ENCODE results near the gene C2orf69.

GRCh38 chr2:199901942-199902341 lies 9.2 kb upstream of the C2orf69 start:
- no peak for TF ChIP-seq POLR2AphosphoS5 (IDR thresholded peaks at IDR 0.05; ENCODE audit: low read depth, low read length)
- no peak for TF ChIP-seq POLR2A (IDR thresholded peaks at IDR 0.05; ENCODE audit: low read depth, low read length)
- TF ChIP-seq TAF1 (IDR thresholded peaks at IDR 0.05; ENCODE audit: borderline replicate concordance, low read depth, low read length), result no peak
